ENCODE measurements around the gene CDH18. TPM values are rescaled to one million over a fixed set of nuclear protein-coding genes. Genes with fewer than 3 reads are reported as not detected.

Gene CDH18
- total RNA-seq, 4 donors from 2014 or later: 0.76 to 0.99 TPM; not detected in 2

DNA sequence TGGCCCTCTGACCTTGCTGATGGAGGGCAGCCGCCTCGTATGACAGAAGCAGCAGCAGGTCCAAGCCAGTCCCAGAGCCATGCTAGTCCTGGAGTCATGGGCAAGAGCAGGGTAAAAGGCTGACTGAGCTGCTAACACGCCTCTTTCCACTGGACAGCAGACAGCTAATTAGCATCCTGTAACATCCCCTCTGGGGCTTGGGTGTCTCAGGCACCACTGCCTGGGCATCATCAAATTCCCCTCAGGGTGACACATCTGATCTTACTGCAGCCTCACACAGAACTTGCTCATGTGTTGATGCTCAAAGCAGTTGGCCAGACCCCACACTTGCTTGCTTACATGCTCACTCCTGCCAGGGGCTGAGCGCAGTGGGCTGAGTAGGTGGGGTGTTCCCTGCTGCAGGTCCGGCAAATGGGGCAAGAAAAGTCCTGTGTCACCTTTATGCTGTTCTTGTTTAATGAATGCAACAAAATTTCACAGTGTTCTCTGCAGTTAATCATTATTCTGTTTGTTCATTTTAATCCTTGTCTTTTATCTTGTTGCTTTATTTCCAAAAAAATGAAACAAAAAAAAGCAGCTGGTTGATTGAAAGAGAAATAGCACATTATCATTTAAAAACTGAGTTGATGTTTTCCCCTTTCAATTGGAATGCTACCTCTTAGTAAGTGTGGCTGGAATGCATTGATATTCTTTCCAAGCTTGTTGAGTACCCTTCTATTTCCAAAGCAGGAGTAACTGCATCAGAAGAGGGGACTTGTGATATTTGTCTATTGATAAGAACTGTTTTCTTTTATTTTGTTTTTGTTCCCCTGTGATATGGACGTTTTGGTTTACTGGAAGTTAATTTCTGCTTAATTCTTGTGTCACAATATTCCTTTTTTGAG lies 254.1 kb downstream of the CDH18 start:
- H3K36me3 ChIP-seq: no peaks in the 10 kb centered on the region
- no peak for TF ChIP-seq POLR2AphosphoS5 (IDR thresholded peaks at IDR 0.05)
- no peak for TF ChIP-seq EP300 (IDR thresholded peaks at IDR 0.05)
- TF ChIP-seq POLR2A (IDR thresholded peaks at IDR 0.05): no peak
- TF ChIP-seq, protein P1, sequence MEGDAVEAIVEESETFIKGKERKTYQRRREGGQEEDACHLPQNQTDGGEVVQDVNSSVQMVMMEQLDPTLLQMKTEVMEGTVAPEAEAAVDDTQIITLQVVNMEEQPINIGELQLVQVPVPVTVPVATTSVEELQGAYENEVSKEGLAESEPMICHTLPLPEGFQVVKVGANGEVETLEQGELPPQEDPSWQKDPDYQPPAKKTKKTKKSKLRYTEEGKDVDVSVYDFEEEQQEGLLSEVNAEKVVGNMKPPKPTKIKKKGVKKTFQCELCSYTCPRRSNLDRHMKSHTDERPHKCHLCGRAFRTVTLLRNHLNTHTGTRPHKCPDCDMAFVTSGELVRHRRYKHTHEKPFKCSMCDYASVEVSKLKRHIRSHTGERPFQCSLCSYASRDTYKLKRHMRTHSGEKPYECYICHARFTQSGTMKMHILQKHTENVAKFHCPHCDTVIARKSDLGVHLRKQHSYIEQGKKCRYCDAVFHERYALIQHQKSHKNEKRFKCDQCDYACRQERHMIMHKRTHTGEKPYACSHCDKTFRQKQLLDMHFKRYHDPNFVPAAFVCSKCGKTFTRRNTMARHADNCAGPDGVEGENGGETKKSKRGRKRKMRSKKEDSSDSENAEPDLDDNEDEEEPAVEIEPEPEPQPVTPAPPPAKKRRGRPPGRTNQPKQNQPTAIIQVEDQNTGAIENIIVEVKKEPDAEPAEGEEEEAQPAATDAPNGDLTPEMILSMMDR (IDR thresholded peaks at IDR 0.05): no peak
- H3K27ac ChIP-seq: no peak overlapping the region
- no peak overlapping the region for H3K4me3 ChIP-seq
- no peak for DNase-seq (ENCODE audit: low spot score in 2 of 2)
- no peaks in the 10 kb centered on the region for H3K27me3 ChIP-seq
- H3K9me3 ChIP-seq: no peaks in the 10 kb centered on the region
- H3K4me1 ChIP-seq: no peaks in the 10 kb centered on the region
- 78% methylated on average over 6 of the region's 6 CpGs for WGBS

- no peaks in the 10 kb centered on the region for H3K36me3 ChIP-seq
- peaks cover 3% of the 10 kb centered on the region for H3K9me3 ChIP-seq
- no peak overlapping the region for H3K4me3 ChIP-seq
- H3K27me3 ChIP-seq: no peaks in the 10 kb centered on the region
- no peak overlapping the region for H3K27ac ChIP-seq
- no peak for DNase-seq (ENCODE audit: low spot score in 2 of 2)
- 48% methylated on average over 3 of the region's 3 CpGs for WGBS
- H3K4me1 ChIP-seq: no peaks in the 10 kb centered on the region
- TF ChIP-seq POLR2AphosphoS5 (IDR thresholded peaks at IDR 0.05) (no peak), EP300 (IDR thresholded peaks at IDR 0.05) (no peak), POLR2A (IDR thresholded peaks at IDR 0.05) (no peak)
- TF ChIP-seq, protein P1 (IDR thresholded peaks at IDR 0.05): no peak
Observed at GRCh38 chr5:19728571-19728970, 259.4 kb downstream of the CDH18 start.

GRCh38 chr5:19719109-19719508 lies 268.9 kb downstream of the CDH18 start:
- peaks cover 3% of the 10 kb centered on the region for H3K9me3 ChIP-seq
- H3K36me3 ChIP-seq: no peaks in the 10 kb centered on the region
- no peaks in the 10 kb centered on the region for H3K27me3 ChIP-seq
- no peak overlapping the region for H3K4me3 ChIP-seq
- DNase-seq (ENCODE audit: low spot score in 2 of 2): no peak
- TF ChIP-seq EP300 (IDR thresholded peaks at IDR 0.05) (no peak), POLR2AphosphoS5 (IDR thresholded peaks at IDR 0.05) (no peak), POLR2A (IDR thresholded peaks at IDR 0.05) (no peak)
- TF ChIP-seq, protein P1 (IDR thresholded peaks at IDR 0.05): no peak
- no peak overlapping the region for H3K27ac ChIP-seq
- no peaks in the 10 kb centered on the region for H3K4me1 ChIP-seq
- 63% methylated on average over 3 of the region's 3 CpGs for WGBS

- Histone ChIP-seq H3K36me3 (no peaks in the 10 kb centered on the region), H3K9me3 (no peaks in the 10 kb centered on the region), H3K27me3 (no peaks in the 10 kb centered on the region), H3K27ac (no peak overlapping the region), H3K4me3 (no peak overlapping the region), H3K4me1 (no peaks in the 10 kb centered on the region)
- no peak for DNase-seq (ENCODE audit: low spot score in 2 of 2)
- TF ChIP-seq POLR2A (IDR thresholded peaks at IDR 0.05) (no peak), POLR2AphosphoS5 (IDR thresholded peaks at IDR 0.05) (no peak), EP300 (IDR thresholded peaks at IDR 0.05) (no peak)
- TF ChIP-seq, protein P1 (IDR thresholded peaks at IDR 0.05): no peak
- WGBS: 86% methylated on average over 1 of the region's 1 CpG
Observed at GRCh38 chr5:19713740-19714139, 274.3 kb downstream of the CDH18 start.

GRCh38 chr5:19709403-19709802 lies 278.6 kb downstream of the CDH18 start:
- TF ChIP-seq, protein P1 (IDR thresholded peaks at IDR 0.05): no peak
- TF ChIP-seq POLR2A (IDR thresholded peaks at IDR 0.05) (no peak), POLR2AphosphoS5 (IDR thresholded peaks at IDR 0.05) (no peak), EP300 (IDR thresholded peaks at IDR 0.05) (no peak)
- H3K9me3 ChIP-seq: no peaks in the 10 kb centered on the region
- DNase-seq (ENCODE audit: low spot score in 2 of 2): no peak
- H3K27me3 ChIP-seq: no peaks in the 10 kb centered on the region
- no peak overlapping the region for H3K4me3 ChIP-seq
- WGBS: 85% methylated on average over 2 of the region's 2 CpGs
- H3K4me1 ChIP-seq: no peaks in the 10 kb centered on the region
- no peaks in the 10 kb centered on the region for H3K36me3 ChIP-seq
- no peak overlapping the region for H3K27ac ChIP-seq
